ENCODE measurements around the gene NAV2.

GRCh38 chr11:19924311-19924710, 211.7 kb downstream of the NAV2 start:
- TF ChIP-seq, protein P1, sequence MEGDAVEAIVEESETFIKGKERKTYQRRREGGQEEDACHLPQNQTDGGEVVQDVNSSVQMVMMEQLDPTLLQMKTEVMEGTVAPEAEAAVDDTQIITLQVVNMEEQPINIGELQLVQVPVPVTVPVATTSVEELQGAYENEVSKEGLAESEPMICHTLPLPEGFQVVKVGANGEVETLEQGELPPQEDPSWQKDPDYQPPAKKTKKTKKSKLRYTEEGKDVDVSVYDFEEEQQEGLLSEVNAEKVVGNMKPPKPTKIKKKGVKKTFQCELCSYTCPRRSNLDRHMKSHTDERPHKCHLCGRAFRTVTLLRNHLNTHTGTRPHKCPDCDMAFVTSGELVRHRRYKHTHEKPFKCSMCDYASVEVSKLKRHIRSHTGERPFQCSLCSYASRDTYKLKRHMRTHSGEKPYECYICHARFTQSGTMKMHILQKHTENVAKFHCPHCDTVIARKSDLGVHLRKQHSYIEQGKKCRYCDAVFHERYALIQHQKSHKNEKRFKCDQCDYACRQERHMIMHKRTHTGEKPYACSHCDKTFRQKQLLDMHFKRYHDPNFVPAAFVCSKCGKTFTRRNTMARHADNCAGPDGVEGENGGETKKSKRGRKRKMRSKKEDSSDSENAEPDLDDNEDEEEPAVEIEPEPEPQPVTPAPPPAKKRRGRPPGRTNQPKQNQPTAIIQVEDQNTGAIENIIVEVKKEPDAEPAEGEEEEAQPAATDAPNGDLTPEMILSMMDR (conservative IDR thresholded peaks at IDR 0.05; ENCODE audit: low read depth in 2 of 2) = no peak
- TF ChIP-seq EZH2 (IDR thresholded peaks at IDR 0.05; ENCODE audit: low read depth, unreplicated experiment) (no peak), EZH2phosphoT487 (IDR thresholded peaks at IDR 0.05; ENCODE audit: unreplicated experiment) (no peak), ZNF114 (CRISPR knock-in tag; IDR thresholded peaks at IDR 0.05) (no peak), POLR2AphosphoS5 (IDR thresholded peaks at IDR 0.05; ENCODE audit: low read depth) (no peak), CREB1 (CRISPR knock-in tag; IDR thresholded peaks at IDR 0.05; ENCODE audit: low read depth) (no peak), STAT1 (IDR thresholded peaks at IDR 0.05; ENCODE audit: unreplicated experiment) (no peak)

Measured in GM23338 (cell line).